GM19239 (cell line): ENCODE results near the gene CYB5D1.
A peak's percentile ranks its signal among the peaks of the same experiment; 100 is the strongest.
"Not testable (repeated sequence)": the region's sequence is repeated elsewhere in the genome, so short reads cannot be mapped to it uniquely, and the experiment has no call there.

ENCODE experiments used
- DNase-seq: peaks from one replicate; pipeline ENCODE4 v3.0.0; 2011; ENCODE audit warnings: low spot score; ENCODE audit not compliant: insufficient read length
- FAIRE-seq: peaks from 2 replicates; lab custom pipeline; 2011; peaks lifted over from hg19 to GRCh38; lab: Jason Lieb, UNC

CYB5D1 gene

DNA sequence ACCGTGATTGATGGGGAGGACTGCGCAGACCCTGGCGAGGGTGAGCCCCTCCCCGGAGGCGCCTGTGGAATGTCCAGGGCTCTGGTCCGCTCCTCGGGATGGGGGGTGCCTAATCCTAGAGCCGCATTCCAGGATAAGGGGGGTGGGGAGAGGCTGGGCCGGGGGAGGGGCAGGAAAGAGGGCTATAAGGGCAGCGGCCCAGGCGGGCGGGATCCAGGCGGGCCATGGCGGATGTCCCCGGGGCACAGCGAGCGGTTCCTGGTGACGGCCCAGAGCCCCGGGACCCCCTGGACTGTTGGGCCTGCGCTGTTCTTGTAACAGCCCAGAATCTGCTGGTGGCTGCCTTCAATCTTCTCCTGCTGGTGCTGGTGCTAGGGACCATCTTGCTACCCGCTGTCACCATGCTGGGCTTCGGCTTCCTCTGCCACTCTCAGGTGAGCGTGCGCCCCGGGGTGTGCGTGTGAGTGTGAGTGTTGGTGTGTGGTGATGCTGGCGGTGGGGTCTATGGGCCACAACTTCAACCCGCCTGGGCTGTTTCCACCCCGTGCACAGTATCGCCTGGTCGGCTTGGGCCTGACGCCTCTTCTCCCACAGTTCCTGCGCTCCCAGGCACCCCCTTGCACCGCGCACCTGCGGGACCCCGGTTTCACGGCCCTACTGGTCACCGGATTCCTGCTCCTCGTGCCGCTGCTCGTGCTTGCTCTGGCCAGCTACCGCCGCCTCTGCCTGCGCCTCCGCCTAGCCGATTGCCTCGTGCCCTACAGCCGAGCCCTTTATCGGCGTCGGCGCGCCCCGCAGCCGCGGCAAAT is 2.7 kb upstream of the CYB5D1 start, which contains the start of gene TMEM88:
TMEM88 (plus strand) TSS at position 216 of the 809 bp plus-strand sequence; CDS start at position 225, 9 bp downstream.
- FAIRE-seq (no peak), DNase-seq (no peak)

GRCh38 chr17:7855660-7856010 is 2.2 kb upstream of the CYB5D1 start:
- FAIRE-seq (no peak), DNase-seq (no peak)

DNA sequence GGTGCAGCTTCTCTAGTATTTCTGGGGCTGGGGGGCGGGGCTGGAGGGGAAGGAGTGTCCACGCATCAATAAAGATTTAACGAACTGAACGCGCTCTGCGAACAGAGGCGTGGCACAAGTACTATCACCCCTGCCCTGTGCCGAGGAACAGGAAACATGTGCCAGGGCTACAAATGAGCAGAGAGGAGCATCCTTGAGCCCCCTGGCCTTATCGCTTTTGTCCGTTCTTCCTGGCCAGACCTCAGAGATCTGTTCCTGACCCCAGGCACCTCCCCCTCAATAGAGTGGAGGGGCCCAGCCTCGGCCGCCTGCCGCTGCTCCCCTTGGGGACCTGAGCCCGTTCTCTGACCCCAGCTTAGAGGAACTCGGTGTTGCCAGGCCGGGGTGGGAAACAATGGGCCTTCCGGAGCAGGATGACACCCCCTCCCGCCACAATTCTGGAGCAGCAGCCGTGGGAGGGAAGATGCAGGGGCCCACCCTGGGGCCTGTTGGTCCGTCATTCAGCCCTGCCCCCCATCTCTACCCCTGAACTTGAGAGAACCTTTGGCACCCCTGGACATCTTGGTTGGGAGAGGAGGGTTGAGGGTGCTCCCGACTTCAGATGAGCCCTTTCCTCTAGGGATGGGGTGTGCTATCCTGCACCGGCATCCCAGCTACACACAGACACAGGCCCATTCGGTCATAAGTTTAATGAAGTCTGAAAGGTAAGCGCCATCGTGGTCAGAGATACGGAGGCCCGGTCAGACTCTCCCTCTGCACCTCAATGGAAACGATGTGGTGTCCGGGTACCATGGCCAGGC is 1.6 kb upstream of the CYB5D1 start:
- DNase-seq (no peak), FAIRE-seq (peak; percentile 85)

DNA sequence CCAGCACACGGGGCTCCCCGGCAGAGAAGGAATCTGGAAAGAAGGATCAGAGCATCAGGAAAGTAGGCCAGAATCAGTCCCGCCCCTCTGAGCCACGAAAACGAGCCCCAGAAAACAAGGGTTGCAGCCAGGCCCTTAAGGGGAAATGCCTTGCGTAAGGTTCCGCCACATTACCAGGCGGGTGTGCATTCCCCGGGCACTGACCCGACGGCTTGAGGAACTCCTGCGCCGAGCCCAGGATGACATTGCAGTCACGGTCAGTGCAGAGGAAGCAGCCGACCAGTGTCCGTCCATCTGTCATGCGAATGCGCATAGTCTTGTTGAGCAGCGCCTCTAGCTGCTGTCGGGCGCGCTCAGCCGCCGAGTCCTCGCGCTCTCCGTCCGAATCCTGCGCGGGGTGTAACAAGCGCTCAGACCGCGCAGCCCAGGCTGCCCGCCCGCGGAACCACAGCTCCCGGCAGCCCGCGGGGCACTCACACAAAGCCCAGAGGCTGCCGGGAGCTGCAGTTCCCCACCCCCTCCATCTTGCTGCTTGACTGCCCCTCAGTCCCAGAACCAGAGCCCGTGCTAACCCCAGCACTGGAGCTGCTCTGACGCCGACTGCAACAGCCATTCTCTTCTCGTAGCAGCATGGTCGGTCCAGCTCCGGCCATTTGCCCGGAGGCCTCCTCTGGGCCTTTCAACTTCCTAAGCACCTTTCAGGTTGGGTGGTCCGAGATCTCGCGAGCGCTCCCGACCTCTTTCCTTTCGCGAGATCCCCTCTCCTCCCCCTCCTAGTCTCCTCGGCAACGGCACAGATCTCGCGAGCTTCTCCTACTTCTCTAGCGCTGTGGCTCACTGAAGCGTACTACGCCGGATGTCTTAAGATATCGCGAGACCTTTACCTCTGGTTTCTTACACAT is 741 bp upstream of the CYB5D1 start, which contains the start of gene NAA38:
NAA38 (minus strand) TSS at position 749 of the 902 bp plus-strand sequence; CDS start at position 653, 96 bp downstream.
- peak; percentile 100 for FAIRE-seq
- DNase-seq = peak; percentile 91

DNA sequence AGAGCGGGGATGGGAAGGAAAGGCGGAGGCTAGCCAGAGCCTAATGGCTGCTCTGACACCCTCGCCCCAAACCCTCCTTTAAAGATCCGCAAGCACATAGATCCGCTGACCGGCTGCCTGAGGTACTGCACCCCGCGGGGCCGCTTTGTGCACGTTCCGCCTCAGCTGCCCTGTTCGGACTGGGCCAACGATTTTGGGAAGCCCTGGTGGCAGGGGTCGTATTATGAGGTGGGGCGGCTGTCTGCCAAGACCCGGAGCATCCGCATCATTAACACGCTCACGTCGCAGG is 663 bp downstream of the CYB5D1 start:
- FAIRE-seq = no peak
- no peak for DNase-seq

GRCh38 chr17:7859028-7859427 is 1.2 kb downstream of the CYB5D1 start:
- DNase-seq = no peak
- FAIRE-seq = no peak

DNA sequence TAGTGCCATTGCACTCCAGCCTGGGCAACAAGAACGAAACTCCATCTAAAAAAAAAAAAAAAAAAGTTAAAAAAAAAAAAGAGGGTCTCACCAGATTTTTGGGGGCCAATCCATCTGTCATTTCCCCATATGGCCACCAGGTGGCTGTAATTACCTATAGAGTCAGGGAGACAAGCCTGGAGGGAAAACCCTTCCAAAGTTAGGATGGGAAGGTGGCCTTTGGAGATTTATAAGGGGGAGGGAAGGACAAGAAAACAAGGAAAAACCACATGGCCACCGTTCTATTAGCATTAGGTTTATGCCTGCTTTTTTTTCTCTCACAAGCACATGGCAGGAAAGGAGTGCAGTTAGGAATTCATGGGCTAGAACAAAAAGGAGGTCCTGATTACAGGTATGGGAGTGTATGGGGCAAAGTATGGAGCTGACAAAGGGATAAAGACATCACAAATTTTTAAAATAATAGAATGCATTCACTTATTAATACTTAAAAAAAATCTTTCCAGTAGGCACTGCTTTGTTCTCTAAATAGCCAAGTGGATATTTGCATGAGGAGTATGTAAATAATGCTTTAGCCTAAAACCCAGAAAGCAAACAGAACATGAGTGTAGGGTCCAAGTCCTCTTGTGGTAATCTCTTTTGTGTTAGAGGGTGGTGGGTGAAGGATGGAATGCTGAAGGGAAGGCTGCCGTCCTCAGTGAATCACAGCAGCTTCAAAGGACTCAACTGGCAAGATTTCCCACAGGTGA is 5.1 kb downstream of the CYB5D1 start:
- no peak for FAIRE-seq
- no peak for DNase-seq

GRCh38 chr17:7864384-7864783 is 6.6 kb downstream of the CYB5D1 start:
- FAIRE-seq, DNase-seq: not testable (repeated sequence)

DNA sequence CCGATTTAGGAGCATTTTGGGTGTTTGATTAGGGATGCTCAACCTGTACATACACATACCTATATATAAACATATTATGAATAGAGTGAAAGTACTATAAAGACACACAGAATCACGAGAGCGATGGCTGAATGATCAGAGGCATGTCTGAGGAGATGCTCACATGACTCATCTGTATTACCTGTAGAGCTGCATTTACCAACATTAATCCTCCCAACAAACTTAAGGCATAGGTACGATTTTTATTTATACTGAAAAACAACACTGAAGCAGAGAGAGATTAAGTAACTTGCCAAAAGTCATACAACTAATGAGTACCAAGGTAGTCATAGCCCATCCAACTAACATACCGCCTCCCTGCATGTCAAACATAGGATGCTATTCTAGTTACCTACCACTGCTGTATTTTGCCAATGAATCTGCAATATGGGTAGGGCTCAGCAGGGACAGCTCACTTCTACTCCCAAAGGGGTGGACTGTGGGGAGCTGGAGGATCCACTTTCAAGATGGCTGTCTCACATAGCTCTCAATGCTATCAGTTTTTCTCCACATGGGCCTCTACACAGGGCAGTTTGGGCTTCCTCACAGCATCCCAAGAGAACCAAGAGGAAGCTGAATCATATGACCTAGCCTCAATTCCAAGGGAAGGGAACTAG is 7.3 kb downstream of the CYB5D1 start:
- no peak for DNase-seq
- FAIRE-seq = no peak

GRCh38 chr17:7867881-7868329 is 10.1 kb downstream of the CYB5D1 start:
- DNase-seq (no peak), FAIRE-seq (no peak)

DNA sequence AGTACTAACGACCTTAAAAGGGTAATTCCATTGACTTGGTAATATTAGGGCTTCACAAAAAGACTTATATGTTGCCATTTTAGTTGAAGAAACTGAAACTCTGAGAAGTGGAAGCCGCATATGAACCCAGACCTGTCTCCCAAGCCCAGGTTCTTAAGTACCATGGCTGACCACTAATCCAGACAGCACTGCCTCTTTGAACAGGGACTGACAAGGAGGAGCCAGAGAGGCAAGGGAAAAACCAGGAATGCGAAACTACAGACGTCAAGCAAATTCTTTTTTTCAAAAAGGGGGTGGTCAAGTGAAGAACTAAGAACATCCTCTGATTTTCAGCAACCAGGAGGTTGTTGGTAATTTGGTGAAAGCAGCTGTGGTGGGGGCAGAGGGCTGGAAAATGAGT is 15.2 kb downstream of the CYB5D1 start:
- FAIRE-seq = no peak
- no peak for DNase-seq

DNA sequence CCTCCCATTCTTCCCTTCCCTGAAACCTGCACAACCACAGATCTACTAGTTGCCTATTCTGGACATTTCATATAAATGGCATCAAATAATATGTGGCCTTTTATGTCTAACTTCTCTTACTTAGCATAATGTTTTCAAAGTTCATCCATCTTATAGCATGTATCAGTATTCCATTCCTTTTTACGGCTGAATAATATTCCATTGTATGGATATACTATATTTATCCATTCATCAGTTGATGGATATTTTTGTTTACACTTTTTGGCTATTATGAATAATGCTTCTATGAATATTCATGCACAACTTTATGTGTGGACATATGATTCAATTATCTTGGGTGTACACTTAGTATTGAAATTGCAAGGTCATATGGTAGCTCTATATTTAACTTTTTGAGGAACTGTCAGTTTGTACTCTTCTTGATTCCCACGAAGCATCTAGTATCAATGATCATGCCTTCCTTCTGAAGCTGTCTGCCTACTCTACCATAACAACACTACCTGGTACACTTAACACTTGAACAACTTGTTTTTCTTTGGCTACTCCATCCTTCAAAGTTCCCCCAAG is 18.1 kb downstream of the CYB5D1 start:
- DNase-seq (no peak), FAIRE-seq (peak; percentile 51)

- FAIRE-seq = no peak
- no peak for DNase-seq
Observed at GRCh38 chr17:7878234-7878633, 20.4 kb downstream of the CYB5D1 start.

DNA sequence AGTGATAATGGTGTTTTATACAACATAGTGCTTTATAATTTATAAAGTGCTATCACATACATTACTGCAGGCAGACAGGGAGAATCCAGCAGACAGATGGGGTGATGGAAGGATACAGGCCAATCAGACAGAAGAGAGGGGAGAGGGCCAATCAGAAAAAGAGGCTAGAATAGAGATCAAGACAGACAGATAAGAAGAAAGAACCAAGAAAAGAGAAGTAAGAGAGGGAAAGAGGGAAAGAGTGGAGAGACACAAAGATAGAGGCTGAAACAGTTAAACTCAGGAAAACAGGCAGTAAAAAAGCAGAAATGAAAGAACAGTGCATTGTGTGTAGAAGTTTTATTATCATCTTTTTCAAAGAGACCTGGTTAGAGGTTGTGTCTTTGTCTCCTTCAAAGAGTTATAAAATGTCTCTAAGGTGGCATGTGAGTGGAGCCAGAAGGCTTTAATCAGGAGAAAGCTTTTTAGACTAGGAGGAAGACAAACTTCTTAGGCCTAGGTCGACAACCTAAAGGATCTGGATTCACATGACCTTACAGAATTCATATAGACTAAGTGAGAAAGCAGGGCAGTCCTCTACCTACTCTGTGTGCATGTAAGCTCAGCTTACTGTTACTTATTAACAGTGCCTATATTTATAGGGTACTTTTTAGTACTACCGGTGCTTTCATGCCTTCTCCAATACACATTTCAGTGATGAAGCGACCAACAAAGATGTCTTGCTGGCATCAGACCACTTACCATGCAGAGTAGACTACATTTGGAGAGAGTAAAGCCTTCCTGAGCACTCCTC is 22.5 kb downstream of the CYB5D1 start:
- FAIRE-seq (peak; percentile 90), DNase-seq (no peak)

DNA sequence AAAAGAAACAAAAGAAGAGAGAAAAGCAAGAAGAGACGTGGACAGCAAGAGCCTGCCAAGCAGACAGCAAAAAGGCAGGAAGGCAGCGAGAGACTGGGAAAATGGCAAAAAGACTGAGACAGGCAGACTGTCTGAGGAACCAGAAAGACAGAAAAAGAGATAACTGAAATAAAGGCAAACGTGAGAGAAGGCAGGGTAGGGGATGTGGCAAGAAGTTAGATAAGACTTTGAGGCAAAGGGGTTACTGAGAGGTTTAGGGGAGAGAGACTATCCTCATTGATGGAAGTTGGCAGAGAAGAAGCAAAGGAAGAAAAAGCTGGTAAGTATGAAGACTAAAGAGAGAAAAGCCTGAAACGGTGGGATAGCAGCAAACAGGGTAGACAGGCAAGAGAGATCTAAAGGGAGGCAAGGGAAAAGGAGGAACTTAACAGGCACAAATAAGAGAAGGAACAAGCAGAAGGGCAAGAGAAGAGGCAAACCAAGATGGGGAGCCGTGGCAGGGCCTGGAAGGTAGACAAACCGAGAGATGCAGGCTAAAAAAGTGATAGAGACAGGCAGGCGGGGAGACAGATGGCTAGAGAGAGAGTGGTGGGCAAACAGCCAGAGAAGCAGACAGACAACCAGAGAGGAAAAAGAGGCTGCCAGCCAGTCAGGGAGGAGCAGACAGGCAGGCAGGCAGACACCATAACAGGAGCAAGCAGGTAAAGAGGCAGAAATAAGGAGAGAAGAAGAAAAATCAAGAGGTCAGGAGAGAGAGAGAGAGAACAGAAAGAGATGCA is 23.7 kb downstream of the CYB5D1 start:
- FAIRE-seq (peak; percentile 4), DNase-seq (no peak)

DNA sequence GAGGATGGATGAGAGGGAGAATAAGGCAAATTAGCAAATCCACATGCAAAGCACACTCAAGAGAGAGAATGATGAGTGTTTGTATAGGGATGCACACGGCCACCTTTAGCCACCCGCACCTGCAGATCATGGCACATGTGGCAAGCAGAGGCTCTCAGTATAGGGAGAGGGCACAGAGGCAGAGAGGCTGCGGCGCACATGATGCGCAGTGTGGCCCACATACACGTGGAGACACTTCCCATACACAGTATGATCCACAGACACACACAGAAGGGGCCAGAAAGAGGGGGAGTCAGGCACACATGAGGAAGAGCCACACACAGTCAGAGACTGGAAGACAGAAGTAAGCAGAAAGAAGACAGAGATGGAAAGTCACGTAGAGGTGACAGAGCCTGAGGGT is 24.3 kb downstream of the CYB5D1 start:
- FAIRE-seq = peak; percentile 28

GRCh38 chr17:7882629-7883028 is 24.8 kb downstream of the CYB5D1 start:
- FAIRE-seq = no peak
- DNase-seq = no peak

More for the DNA sequence above, 24.3 kb downstream of the CYB5D1 start:
- DNase-seq = no peak
